ENCODE data around the gene FAM177B.

Gene FAM177B

GRCh38 chr1:222736972-222737371 is at the start of gene FAM177B:
Gene FAM177B (plus strand): TSS chr1:222737202. CDS start chr1:222746546, 9,344 bp downstream.
- no peak for DNase-seq
- in situ Hi-C loops (cut with MboI; ENCODE audit: low pct_unique_long_range_greater_than_20kb, low sequenced_read_pairs), result no loop called here

- in situ Hi-C loops (cut with MboI; ENCODE audit: low pct_unique_long_range_greater_than_20kb, low sequenced_read_pairs), result no loop called here
- no peak for DNase-seq
These were observed 46.0 kb upstream of the FAM177B start for GRCh38 chr1:222691016-222691415.

DNA sequence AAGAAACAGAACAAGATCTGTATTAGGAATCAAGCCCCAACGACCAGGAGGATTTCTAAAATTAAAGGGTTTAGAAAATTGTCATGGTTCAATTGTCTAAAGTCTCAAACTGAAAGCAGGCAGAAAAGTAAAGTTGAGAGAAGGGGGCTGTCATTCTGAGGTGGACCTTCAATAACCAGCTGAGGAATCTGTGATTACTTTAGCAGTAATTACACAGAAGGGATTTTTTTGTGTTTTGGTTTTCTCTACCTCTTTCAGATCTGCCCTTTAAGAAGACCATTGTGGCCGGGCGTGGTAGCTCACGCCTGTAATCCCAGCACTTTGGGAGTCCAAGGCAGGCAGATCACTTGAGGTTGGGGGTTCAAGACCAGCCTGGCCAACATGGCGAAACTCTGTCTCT is 42.1 kb upstream of the FAM177B start:
- in situ Hi-C loops (cut with MboI; ENCODE audit: low pct_unique_long_range_greater_than_20kb, low sequenced_read_pairs), result no loop called here
- DNase-seq, result no peak

DNA sequence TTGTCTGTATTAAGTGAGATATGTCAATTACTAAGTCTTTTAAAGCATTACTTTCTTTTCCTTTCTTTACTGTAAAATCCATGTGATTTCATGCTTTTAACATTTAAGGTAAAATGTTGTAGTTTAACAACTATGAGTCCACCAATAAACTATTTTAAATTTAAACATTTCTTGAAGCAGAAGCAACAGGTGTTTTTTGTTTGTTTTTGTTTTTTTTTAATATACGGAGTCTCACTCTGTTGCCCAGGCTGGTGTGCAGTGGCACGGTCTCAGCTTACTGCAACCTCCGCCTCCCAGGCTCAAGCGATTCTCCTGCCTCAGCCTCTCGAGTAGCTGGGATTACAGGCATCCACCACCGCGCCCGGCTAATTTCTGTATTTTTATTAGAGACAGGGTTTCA is 40.3 kb upstream of the FAM177B start:
- in situ Hi-C loops (cut with MboI; ENCODE audit: low pct_unique_long_range_greater_than_20kb, low sequenced_read_pairs), result no loop called here
- no peak for DNase-seq

GRCh38 chr1:222697203-222697602 is 39.8 kb upstream of the FAM177B start:
- in situ Hi-C loops (cut with MboI; ENCODE audit: low pct_unique_long_range_greater_than_20kb, low sequenced_read_pairs), result no loop called here

GRCh38 chr1:222697826-222698225 is 39.2 kb upstream of the FAM177B start:
- in situ Hi-C loops (cut with MboI; ENCODE audit: low pct_unique_long_range_greater_than_20kb, low sequenced_read_pairs), result no loop called here
- no peak for DNase-seq

More at GRCh38 chr1:222697203-222697602, 39.8 kb upstream of the FAM177B start:
- DNase-seq, result no peak

GRCh38 chr1:222702210-222702609 is 34.8 kb upstream of the FAM177B start:
- DNase-seq, result no peak
- in situ Hi-C loops (cut with MboI; ENCODE audit: low pct_unique_long_range_greater_than_20kb, low sequenced_read_pairs), result no loop called here

- in situ Hi-C loops (cut with MboI; ENCODE audit: low pct_unique_long_range_greater_than_20kb, low sequenced_read_pairs), result no loop called here
- DNase-seq, result no peak
These were observed 32.7 kb upstream of the FAM177B start for GRCh38 chr1:222704260-222704659.

GRCh38 chr1:222706815-222707214 is 30.2 kb upstream of the FAM177B start:
- in situ Hi-C loops (cut with MboI; ENCODE audit: low pct_unique_long_range_greater_than_20kb, low sequenced_read_pairs), result no loop called here
- peak; percentile 5 for DNase-seq

DNA sequence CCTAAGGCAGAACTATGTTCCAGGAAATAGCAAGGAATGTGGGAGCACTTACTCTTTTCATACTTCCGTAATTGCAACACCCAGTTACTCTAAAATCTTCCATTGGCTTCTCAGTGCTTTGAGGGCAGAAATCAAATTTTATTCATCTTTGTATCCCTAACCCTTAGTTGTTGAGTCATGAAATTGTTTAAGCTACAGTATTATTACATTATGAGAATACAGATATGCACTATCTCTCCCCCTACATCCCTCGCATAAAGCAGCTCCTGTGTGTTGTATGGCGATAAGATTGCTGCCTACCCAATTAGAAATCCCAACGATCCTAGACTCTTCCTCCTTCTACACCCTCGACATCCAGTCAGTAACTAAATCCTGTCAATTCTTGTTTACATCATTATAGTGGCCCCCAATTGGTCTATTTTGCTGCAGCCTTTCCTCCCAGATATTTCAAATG is 27.3 kb upstream of the FAM177B start:
- DNase-seq, result no peak
- in situ Hi-C loops (cut with MboI; ENCODE audit: low pct_unique_long_range_greater_than_20kb, low sequenced_read_pairs), result no loop called here

DNA sequence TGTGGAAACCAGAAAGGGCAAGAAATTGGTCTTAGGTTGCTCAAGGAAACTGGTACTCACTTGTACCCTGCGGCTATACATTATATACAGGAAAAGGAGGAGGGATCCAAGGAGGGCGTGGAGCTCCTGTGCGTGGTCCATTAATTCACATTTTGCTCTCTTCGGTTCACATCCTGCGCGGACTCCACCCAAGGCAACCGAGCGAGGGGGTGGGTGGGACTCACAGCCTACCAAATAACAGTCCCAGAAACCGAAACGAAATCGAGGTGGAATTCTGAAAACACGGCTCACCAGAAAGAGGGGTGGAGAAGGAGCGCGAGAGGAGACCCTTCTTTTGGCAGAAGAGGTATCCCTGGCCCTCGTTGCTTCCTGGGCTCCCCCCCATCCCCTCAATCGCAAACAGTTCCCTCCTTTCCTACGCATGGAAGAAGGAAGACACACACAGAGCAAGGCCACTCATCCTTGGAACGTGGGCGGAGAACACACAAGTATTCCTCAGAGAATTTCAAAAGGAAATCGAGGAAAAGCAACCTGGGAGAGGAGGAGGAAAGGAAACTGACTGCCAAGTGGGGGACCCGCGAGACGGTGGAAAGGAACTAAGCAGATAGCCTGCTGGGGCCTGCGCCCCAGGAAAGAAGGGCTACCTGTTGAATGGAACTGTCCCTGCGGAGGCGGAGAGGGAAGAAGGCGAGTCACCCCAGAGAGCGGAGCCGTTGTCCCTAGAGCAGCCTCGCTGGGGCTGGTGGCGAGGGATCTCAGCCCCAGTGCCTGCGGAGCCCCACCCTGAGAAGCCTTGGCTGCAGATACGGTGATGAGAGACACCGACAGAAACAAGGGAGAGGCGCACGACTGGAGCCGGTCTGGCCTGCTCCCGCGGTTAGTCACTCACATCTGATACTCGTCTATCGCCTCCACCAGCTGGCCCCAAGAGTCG is 25.4 kb upstream of the FAM177B start:
- DNase-seq, result peak; percentile 77
- in situ Hi-C loops (cut with MboI; ENCODE audit: low pct_unique_long_range_greater_than_20kb, low sequenced_read_pairs), result no loop called here

DNA sequence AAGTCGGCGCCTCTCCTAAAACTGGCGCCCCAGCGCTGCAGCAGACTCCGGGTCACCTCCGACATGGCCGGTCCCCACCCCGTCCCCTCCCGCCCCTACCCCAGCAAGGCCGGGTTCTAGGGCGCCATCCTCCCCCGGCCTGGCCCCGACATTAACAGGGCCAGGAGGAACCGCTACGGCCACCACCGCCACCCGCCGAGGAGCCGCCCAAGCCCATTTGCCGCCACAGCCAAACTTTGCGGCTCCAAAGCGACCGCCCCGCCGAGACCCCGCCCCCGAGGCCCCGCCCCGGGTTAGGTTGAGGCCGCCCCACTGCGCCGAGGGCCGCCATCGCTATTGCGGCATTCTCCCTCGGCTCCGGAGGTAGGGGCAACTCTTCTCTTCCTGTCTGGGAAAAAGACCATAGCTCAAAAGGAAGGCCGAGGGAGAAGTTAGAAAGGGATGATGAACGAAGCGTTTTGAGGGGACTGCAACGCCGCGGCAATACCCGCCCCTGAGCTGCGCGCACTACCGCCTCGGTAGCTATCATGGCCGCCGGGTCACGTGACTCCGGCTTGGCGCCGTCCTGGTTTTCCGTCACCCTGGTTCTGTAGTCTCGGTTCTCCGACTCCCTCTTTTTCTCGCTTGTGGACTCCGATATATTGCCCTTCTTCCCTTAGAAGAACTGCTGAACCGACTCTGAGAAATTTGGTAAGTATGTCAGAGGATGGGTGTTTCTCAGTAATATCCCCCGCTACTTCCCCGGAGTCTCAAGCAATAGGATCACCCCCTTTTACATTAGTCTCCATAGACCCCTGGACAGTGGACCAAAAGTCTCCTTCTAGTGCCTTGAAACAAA is 24.5 kb upstream of the FAM177B start, which contains the start of the genes AIDA and BROX:
Gene AIDA (minus strand): TSS at position 239 of the 838 bp plus-strand sequence. CDS start 174 bp downstream, at position 65.
Gene BROX (plus strand): TSS at position 312 of the 838 bp plus-strand sequence. CDS start 3,136 bp downstream, outside the sequence.
- in situ Hi-C loops (cut with MboI; ENCODE audit: low pct_unique_long_range_greater_than_20kb, low sequenced_read_pairs), result no loop called here

DNA sequence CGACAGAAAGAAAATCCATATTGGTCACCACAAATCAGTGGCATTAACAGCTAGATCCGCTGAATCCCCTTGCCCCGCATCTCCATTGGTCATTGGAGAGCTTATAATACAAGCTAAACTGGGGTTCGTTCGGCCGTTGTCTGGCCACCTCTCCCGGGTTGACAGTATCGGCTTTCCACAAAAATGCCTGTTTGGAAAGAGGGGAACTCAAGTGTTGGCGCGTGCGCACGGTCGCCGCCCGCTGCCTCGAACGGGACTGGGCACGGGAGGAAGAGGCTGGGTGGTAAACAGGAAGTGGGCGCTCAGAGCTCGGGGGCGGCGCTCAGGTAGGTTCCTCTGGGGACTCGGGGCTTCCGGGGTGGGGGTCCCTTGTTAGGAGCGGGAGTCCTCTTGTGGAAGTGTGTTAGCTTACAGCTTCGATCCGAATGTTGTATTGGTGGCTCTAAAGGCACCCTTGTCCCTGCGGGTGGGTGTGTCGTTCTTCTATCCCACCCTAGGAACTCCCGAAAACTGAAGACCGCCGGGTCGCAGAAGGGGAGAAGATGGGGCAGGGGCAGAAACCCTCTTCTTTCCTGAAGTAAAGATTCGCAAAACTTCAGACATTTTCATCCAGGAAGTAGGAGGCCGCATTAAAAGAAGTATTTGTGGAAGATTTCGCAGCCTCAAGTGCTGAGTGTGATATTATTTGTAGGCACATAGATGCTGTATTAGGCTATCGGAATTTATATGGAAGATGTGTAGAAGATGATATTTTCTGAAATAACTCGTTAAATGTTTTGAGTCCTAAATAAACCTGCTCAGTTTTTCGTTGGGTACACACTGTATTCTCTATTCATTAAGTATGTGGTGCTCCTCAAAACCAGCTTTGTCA is 23.7 kb upstream of the FAM177B start:
- in situ Hi-C loops (cut with MboI; ENCODE audit: low pct_unique_long_range_greater_than_20kb, low sequenced_read_pairs), result no loop called here

More for the DNA sequence above, 24.5 kb upstream of the FAM177B start, which contains the start of the genes AIDA and BROX:
- DNase-seq, result peak; percentile 89

DNA sequence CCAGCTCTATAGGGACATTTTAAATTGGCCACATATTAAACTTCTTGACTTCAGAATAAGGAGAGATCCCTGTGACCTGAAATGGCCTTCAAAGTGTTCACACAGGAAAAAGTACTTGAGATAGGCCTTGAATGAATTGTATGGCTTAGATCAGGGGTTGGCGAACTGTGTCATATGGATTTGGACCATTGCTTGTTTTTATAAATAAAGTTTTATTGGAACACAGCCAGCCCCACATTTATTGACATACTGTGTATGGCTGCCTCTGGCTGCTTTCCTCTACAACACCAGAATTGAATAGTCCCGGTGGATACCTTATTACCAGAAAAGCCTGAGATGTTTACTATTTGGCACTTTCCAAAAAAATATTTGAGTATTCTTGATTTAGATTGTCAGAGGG is 20.6 kb upstream of the FAM177B start:
- DNase-seq, result no peak
- in situ Hi-C loops (cut with MboI; ENCODE audit: low pct_unique_long_range_greater_than_20kb, low sequenced_read_pairs), result no loop called here

More for the DNA sequence above, 23.7 kb upstream of the FAM177B start:
- peak; percentile 97 for DNase-seq

DNA sequence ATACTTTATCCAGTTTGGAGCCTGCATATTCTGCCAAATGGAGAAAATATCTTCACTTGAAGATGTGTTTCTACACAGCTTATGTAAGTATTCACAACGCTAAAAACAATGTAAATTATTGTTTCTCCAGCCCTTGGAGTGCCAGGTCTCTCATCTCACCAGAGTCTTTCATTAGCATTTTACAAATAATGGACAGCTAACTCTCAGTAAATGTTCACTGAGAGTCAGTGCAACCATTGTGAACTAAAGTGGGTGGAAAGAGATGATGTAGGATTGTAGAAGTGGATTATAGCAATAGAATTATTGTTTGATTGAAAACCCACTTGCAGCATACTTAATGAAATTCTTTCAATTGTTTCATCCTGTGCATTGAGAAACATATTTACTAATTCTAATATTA is 8.3 kb upstream of the FAM177B start:
- in situ Hi-C loops (cut with MboI; ENCODE audit: low pct_unique_long_range_greater_than_20kb, low sequenced_read_pairs), result no loop called here
- no peak for DNase-seq

GRCh38 chr1:222730866-222731265 is 6.1 kb upstream of the FAM177B start:
- no peak for DNase-seq
- in situ Hi-C loops (cut with MboI; ENCODE audit: low pct_unique_long_range_greater_than_20kb, low sequenced_read_pairs), result no loop called here

DNA sequence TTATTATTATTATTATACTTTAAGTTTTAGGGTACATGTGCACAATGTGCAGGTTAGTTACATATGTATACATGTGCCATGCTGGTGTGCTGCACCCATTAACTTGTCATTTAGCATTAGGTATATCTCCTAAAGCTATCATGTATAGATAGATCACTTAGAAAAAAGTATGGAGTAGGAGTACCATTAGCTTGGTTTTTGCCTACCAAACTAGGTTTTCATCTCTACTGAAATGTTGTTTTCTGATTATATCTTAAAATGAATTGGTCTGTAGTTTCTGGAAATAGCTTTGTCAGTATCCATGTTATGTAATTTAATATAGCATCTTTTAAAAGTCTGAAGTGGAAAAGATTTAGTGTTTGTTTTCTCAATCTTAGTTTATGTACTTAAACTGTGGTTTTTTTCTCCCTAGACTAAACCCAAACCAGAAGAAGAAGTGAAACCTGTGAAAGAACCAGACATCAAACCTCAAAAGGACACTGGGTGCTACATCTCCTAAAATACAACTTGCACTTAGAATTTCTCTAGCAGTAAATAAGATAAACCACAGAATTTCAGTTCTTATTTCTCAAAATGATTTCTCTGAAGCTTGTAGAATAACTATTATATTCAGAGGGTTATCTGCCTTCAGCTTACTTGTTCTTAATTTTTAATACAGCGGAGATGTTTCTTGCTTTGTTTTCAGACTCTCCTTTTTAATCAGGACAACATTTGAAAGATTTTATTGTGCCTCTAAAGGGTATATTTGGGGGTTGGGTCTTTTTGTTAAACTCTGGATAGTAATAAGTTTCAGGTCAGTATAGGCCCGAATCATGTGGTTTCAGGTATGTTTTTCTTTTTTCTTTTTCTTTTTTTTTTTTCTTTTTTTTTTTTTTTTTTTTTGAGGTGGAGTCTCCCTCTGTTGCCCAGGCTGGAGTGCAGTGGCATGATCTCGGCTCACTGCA is 4.5 kb upstream of the FAM177B start:
- no peak for DNase-seq
- in situ Hi-C loops (cut with MboI; ENCODE audit: low pct_unique_long_range_greater_than_20kb, low sequenced_read_pairs), result no loop called here

DNA sequence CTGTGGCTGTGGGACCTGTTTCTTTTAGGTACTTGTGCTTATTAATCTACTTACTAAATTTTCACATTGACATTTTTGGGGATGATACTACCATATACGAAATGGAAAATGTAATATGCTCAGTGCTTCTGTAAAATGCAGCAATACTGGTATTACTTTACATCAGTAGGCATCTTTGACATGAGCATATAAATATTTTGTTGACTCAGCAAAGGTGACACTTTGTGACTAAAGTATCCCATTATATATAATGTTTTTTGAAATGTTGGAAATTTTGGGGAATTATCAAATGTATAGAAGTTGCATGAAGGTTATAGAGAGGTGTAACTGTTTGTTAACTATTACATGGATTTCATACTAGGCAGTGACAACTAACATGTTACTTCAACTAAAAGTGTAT is 2.3 kb upstream of the FAM177B start:
- in situ Hi-C loops (cut with MboI; ENCODE audit: low pct_unique_long_range_greater_than_20kb, low sequenced_read_pairs), result no loop called here
- DNase-seq, result no peak
